Measurements from ENCODE around the gene CALM1.

Gene CALM1

DNA sequence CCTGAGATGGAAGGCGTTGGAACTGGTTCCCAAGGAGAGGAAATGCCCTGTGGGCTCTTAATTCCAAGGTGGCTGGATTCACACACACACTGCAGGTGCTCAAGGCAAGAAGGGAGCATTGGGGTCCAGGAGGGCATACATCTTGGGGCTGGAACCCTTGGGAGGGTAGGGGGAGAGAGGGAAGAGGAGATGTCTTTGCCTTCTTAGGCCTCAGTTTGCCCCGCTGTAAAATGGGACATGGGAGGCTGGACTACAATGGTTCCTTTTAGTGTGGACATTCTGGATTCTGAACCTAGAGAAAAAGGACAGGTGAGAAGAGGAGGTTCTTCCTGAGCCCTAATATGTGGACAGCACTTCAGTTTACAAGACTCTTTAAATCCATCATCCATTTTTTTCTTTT, 43.8 kb downstream of the CALM1 start:
- DNase-seq (ENCODE audit: low read depth in 1 of 2, low spot score in 1 of 2) = no peak

DNA sequence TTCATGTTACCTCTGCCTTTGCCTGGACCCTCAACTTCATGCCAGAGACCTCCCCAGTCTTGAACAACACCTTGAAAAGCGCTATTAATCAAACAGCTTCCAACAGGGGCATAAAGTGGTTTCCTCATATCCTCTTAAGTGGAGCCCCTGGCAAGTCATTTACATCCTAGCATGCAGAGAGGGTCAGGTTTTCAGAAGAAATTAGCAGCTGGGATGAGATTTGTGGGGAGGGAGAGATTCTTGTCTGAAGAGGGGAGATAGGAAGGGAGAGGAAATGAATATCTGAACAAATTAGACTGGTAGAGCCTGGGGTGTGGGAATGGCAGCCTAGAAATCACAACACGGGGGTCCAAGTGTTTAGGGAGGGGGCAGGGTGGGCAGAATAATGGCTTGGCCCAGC, 45.6 kb downstream of the CALM1 start:
- DNase-seq (ENCODE audit: low read depth in 1 of 2, low spot score in 1 of 2) = no peak

DNA sequence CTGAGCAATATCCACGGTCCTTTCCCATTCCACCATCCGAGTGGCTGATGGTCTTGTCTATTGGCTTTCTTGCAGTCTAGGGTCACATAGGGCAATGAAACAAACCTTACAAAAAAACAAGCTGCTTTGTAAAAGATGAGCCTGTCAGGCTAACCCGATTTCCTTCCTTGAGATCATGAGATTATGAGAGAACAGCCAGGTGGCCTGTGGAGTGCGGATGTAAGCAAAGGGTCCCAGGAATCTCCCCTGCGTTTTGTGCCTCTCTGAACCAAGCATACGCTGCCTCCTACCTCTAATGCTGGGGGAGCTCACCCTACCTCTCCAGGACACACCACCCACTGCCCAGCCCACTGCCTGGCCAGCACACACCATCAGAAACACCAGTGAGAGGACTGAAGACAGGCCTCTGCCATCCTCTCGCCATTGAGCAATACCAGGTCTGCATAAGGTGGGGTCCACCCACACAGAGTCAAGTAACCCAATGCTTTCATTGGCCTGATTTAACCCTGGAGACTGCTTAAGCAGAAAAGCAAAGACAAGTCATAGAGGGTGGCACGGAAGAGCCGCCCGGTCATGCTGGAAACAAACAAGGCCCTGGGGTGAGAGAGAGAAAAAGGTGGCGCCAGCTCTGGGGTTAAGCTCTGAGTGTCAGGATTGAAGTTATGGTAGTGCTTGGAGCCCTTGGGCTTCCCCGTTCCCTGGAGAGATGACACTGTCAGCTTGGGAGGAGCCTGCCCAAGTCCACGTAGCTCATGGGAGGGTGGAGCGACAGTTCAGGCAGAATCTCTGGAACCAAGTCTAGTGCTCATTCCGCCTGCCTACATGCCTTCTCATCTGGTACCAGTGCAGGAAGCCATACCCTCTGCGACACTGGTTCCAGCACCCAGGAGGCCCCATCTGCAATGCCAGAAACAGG, 46.6 kb downstream of the CALM1 start:
- DNase-seq (ENCODE audit: low read depth in 1 of 2, low spot score in 1 of 2) = no peak

DNA sequence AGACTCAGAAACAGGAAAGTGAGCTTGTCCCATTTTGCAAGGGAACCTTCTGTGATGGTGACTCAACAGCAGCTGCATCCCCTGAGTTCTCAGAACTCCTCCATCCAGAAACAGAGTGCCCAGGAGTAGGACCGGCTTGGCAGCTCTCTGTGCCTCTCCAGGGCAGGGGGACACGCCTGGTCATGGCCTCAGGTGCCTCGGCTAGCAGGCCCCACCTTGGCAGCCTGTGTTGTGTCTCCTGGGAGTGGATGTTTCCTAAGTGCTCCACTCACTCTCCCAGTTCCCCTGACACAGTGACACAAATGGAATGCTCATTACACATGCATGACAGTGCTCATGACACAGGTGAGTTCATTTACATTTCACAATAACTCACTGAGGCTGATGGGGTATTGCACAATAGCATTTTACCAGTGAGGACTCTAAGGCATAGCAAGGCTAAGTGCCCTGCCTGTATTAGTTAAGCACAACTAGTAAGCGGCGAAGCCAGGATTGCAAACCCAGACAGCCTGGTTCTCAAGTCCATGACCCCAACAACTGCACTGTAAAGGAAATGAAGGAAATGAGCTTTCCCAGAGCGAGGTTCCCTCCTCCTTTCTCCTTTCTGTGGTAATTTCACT, 47.4 kb downstream of the CALM1 start:
- DNase-seq (ENCODE audit: low read depth in 1 of 2, low spot score in 1 of 2) = no peak

DNA sequence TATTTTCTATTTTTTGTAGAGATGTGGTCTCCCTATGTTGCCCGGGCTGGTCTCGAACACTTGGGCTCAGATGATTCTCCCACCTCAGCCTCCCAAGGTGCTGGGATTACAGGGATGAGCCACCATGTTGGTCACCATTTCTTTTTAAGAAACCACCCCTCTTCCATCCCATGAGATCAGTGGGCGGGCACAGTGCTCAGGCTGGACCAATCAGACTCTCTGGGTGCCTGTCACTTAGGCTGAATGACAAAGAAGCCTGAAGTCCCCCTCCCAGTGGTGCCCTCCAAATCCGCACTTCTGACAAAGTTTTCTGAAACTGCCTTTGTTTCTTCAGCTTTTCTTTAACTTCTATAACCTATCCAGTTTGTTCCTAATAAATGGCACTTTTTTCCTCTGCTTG, 48.2 kb downstream of the CALM1 start:
- DNase-seq (ENCODE audit: low read depth in 1 of 2, low spot score in 1 of 2) = no peak

DNA sequence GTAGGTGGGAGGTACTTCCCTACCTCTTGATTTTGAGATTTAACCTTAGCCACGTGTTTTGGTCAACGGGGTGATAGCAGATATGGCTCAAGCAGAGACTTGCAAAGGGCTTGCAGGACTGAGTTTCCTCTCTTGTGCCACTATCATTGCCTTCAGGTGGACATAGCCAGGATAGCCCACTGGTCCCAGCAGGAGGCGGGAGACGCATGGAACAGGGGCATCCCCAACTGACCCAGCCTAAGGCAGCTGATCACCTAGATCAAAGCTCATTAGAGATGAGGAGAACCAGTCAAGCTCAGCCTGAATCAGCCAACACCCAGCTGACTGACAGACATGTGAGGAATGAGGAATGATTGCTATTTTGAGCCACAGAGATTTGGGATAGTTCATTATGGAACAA, 49.6 kb downstream of the CALM1 start:
- no peak for DNase-seq (ENCODE audit: low read depth in 1 of 2, low spot score in 1 of 2)

DNA sequence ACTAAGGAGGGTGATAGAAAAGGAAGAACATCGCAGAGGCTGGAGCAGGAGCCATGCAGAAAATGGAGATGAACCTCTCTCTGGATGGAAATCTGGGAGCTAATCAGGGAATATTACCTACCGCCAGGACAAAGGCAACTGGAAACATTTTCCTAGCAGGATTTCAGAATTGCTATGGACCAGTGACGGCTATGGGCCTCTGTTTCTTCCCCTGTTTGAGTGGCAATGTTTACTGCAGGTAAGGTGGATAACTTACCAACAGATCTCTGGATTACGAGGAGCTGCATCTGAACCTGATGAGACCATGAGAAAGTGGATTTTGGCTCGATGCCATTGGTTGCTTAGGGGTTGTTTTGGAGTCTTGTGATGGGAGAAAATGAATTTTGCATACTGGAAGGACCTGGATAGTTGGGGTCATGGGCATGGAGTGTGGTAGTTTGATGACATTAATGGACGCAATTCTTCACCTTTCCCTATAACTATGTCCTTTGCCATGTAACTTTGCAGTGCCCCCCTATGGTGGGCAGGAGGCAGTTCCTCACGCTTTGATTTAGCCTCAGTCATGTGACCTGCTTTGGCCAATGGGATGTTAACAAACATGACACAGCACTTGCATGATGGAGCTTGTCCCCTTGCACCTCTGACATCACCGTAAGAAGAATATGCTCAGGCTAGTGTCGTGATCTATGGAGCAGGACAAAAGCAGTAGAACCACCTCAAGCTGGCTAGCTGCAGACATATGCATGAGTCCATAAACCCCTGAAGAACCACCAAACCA, 51.1 kb downstream of the CALM1 start:
- no peak for DNase-seq (ENCODE audit: low read depth in 1 of 2, low spot score in 1 of 2)

DNA sequence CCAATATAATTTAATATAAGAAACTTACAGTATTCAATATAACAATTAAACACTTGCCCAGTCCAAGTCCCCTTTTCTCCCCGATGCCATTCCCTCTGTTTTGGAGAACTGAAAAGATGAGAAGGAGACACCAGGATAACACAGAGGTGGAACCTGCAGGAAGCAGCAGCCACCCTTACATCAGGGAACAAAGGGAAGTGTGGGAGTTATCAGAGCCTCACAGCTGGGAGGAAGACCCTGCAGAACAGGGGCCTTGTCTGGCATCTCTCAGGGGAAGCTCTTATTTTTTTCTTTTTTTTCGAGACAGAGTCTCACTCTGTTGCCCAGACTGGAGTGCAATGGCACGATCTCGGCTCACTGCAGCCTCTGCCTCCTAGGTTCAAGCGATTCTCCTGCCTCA, 52.6 kb downstream of the CALM1 start:
- no peak for DNase-seq (ENCODE audit: low read depth in 1 of 2, low spot score in 1 of 2)

DNA sequence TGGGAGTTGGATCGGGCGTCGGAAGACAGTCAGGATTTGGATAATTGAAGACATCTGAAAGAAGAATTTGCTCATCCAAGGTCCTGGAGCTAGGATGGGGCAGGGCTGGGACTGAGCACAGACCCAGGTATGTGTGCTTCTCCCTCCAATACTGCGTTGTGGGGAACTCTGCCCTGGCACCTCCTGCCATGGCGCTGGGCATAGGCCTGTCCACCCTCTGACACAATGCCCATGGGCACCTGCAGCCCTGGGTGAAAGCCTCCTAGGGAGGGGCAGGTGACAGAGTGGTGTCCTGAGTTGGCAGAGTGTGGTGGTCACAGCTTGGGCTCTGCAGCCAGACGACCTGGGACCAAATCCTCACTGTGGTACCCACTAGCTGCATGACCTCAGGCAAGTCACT, 53.3 kb downstream of the CALM1 start:
- DNase-seq (ENCODE audit: low read depth in 1 of 2, low spot score in 1 of 2) = no peak

DNA sequence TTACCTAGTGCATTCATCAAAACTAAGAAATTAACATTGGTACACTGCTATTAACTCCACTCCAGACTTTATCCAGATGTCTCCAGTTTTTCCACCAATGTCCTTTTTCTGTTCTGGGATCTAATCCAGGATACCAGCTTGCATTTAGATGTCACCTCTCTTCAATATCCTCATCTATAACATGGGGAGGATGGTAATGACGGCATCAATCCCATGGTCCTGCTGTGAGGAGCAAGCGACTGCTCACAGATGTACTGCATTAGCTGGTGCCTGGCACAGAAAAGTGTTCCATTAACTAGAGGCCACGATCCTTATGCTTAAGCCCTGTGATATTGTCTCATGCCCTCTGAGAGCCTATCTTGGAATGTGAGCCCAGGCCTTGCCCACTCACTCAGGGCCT, 53.8 kb downstream of the CALM1 start:
- DNase-seq (ENCODE audit: low read depth in 1 of 2, low spot score in 1 of 2) = no peak

DNA sequence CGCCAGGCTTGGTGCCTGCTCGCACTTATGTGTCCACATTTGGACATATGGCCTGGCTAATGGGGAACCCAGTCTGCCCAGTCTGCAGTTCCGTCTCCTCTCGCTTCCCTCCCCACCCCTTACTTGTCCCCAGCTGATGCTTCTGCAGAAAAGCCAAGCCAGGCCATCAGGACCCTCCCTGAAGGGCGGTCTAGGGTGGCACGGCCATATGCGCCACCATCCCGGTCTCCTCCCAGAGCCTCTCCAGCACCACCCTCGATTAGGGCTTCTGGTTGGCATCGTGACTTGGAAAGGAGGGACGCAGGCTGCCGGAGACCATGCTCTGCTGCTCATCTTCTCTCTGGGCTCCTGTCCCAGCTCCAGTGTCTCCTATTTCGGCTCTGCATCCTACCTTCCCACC, 54.6 kb downstream of the CALM1 start:
- no peak for DNase-seq (ENCODE audit: low read depth in 1 of 2, low spot score in 1 of 2)

DNA sequence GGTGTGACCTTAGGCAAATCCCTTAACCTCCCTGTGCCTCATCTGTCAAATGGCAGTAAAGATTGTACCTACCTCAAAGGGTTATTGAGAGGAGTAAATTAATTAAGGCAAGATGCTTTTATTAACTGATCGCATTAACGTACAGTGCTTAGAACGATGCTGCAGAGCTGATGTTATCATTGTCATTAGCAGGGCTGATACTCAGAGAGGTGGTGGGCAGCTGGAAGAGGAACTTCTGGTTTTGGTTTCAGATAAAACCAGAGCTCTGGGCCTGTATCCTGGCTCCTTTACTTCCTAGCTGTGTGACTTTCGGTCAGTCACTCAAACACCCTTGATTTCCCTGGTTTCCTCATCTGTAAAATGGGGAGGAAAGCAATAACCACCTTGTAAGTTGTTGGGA, 55.1 kb downstream of the CALM1 start:
- no peak for DNase-seq (ENCODE audit: low read depth in 1 of 2, low spot score in 1 of 2)

DNA sequence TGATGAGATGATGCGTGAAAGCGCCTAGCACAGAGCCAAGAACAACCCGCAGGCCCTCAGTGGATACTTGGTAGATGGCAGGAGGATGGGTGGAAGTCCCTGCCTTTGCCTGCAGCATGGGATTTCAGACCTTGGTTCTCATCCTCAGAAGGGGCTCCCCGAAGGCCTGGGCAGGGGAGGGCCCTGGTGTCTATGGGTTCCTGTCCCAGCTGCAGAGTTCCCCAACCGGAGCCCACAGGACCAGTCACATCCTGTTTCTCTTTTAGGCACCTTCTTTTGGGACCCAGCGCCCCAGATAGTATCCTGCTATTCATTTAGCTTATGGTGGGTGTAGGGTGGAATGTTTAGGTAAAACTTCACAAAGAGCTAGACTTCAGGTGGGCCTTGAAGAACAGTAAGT, 55.5 kb downstream of the CALM1 start:
- DNase-seq (ENCODE audit: low read depth in 1 of 2, low spot score in 1 of 2) = no peak

DNA sequence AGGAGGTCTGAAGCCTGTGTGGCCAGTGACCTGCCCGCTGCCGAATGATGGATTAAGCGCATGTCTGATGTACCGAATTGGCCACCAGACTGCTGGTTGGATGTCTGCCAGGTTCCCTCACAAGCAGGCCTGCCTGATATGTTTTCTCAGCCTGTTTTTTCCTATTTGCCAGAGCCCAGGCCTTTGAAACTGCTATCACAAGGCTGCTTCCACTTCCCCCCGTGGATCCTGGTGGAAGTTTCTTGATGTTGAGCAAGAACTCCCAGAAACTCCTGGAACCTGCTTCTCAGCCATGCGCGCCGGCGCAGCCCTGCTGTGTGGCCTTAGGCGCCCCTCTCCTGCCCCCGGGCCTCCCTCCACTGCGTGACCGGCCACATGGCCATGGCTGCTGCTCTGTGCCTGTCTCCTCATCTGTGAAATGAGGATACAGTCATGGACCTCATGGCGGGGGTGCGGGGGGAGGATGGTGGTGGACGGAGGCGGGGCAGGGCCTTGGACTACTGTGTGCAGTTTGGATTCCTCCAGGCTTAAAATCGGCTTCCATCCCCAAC, 56.6 kb downstream of the CALM1 start:
- no peak for DNase-seq (ENCODE audit: low read depth in 1 of 2, low spot score in 1 of 2)

DNA sequence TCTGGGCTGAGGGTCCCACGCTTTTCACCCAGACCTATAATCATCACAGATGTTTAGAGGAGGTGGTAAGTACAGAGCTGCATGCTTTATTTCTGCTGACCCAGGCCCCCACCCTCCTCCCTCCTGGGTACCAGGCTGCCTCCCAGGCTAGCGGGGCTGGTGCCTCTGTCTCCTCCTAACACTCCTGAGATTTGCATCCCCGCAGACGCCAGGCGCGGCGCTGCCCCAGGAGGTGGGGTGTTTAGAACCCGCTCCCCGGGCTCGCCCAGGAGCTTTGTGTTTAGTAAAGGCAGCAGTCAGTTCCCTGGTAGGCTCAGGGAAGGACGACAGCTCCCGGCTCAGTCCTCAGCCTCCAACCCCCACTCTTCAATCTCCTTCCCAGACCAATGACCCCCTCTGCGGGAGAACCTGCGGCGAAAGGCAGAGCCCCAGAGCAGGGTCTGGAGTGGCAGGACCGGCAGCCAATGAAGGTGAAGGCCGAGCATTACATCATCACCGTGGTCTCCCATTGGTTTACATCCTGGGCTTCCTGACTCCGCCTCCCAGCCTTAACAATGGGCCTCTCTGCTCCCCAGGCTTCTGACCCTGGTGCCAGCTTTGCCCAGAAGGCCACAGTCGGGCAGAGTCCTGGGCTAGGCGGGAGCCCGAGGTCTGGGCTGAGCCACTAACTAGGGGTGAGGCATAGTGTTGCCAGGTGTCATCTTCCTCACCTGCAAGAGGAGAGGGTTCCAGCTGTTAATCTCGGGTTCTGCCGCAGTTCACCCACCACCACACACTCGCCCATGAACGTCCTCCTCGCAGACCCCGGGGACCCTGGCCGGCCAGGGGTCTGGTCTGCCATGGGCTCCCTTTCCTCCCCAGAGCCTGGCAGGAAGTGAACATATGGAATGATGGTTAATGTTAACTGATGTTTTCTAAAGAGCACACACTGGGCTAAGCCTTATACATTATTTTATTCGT, 57.5 kb downstream of the CALM1 start:
- no peak for DNase-seq (ENCODE audit: low read depth in 1 of 2, low spot score in 1 of 2)

DNA sequence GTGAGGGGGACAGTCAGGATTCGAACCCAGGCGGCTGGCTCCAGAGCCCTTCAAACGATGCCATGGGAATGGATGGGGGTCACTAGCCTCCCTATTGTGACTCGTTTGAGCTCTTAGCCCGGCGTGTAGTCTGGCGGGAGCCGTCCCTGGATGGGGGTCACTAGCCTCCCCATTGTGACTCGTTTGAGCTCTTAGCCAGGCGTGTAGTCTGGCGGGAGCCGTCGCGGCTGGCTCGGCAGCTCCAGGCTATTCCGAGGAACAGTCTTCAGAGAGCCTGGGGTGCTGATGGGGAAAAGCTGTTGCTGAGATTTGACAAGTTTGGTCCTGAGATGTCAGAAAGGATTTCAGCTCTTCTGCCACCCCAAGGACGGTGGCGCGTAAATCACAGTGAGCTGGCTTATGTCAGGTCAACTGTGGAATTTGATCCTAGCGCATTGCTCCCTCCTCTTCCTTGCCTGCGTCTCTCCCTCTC, 58.3 kb downstream of the CALM1 start:
- DNase-seq (ENCODE audit: low read depth in 1 of 2, low spot score in 1 of 2) = no peak

DNA sequence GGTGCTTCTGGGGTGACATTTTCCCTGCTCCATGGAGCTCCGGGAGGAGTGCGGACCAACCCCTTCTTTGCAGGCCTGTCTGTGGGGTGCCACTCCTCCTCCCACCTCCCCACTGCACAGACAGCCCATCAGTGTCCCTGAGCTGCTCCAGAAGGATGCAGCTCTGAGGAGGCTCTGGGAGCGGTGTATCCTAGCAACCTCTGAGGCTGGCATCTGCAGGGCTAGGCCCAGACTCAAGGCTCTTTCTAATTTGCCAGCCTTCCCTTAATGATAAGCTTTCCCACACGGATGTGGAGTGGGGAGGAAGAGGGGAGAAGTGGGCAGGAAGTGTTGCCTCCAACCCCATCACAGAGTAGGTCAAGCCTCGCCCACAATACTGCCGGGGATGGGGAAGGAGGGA, 59.7 kb downstream of the CALM1 start:
- DNase-seq (ENCODE audit: low read depth in 1 of 2, low spot score in 1 of 2) = no peak

DNA sequence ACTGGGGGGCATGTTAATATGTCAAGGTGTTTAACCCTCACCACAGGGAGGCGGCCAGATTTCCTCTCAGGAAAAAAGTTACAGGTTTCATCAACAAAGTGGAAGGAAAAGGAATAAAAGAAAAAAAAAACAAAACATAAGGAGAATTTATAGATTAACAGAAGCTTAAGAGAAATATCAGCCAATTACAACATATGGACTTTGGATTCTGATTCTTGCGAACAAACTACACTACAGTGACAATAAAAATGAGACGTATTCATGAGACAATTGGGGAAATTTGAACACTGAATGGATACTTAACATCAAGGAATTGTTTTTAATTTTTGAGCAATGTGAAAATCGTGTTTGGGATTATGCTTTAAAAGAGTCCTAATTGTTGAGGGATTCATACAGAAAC, 60.4 kb downstream of the CALM1 start:
- no peak for DNase-seq (ENCODE audit: low read depth in 1 of 2, low spot score in 1 of 2)
